CD14-positive monocyte (primary cell): ENCODE measurements around the gene ALG14. TPM values are rescaled to one million over a fixed set of nuclear protein-coding genes. Genes with fewer than 3 reads are reported as not detected.

Experiments used
- DNase-seq, 3 donors: peaks; one replicate each; pipeline ENCODE4 v3.0.0-alpha.2; 2011 to 2022
- H2AFZ ChIP-seq: 2 replicates; pipeline ENCODE4 v1.6.0; 2012; ENCODE audit warnings: mild to moderate bottlenecking, low read depth, low read length, inconsistent platforms; ENCODE audit not compliant: insufficient read depth, poor library complexity, severe bottlenecking
- H3K27ac ChIP-seq, 2 donors: 1 replicate in 1 of 2; 2 replicates in 1 of 2; pipeline ENCODE4 v1.5.1; 2012 to 2013; ENCODE audit warnings: low read length in 2 of 2, control low read depth in 1 of 2, inconsistent platforms in 1 of 2, low read depth in 1 of 2, mild to moderate bottlenecking in 1 of 2
- H3K27me3 ChIP-seq, 2 donors: one replicate each; pipeline versions ENCODE4 v1.6.0 to v1.6.1; 2011 to 2013; ENCODE audit warnings: low read length in 2 of 2; ENCODE audit not compliant: control insufficient read depth in 2 of 2, insufficient read depth in 2 of 2
- H3K36me3 ChIP-seq, 2 donors: replicated peaks in 1 of 2; 1 replicate in 1 of 2; 2 replicates in 1 of 2; pipeline versions ENCODE4 v1.5.1 to v1.6.1; 2012 to 2013; ENCODE audit warnings: low read length in 2 of 2, control low read depth in 1 of 2, inconsistent platforms in 1 of 2, mild to moderate bottlenecking in 1 of 2; ENCODE audit not compliant: insufficient read depth in 2 of 2, control insufficient read depth in 1 of 2
- H3K4me1 ChIP-seq, 2 donors: 1 replicate in 1 of 2; 2 replicates in 1 of 2; pipeline versions ENCODE4 v1.5.1 to v1.6.1; 2012 to 2013; ENCODE audit warnings: low read length in 2 of 2, control low read depth in 1 of 2, inconsistent platforms in 1 of 2, mild to moderate bottlenecking in 1 of 2, moderate library complexity in 1 of 2; ENCODE audit not compliant: insufficient read depth in 2 of 2, control insufficient read depth in 1 of 2
- H3K4me2 ChIP-seq: replicated peaks from 2 replicates; pipeline ENCODE3; 2012; ENCODE audit warnings: low read length, moderate library complexity, mild to moderate bottlenecking; ENCODE audit not compliant: poor library complexity, severe bottlenecking; ENCODE audit errors: extremely low read depth
- H3K4me3 ChIP-seq, 3 experiments: fragments of 200-600 bp in 1 of 3; sonication (generic) in 1 of 3; replicated peaks in 1 of 3; 1 replicate in 2 of 3; 2 replicates in 1 of 3; pipeline ENCODE4 v1.5.1; 2011 to 2013; ENCODE audit warnings: low read length in 3 of 3, mild to moderate bottlenecking in 3 of 3, control low read depth in 2 of 3, low read depth in 2 of 3, inconsistent platforms in 1 of 3, moderate library complexity in 1 of 3
- H3K79me2 ChIP-seq: 2 replicates; pipeline ENCODE4 v1.6.0; 2012; ENCODE audit warnings: mild to moderate bottlenecking, control low read depth, inconsistent platforms, low read length, moderate library complexity; ENCODE audit not compliant: insufficient read depth
- H3K9ac ChIP-seq: 2 replicates; pipeline ENCODE4 v1.6.0; 2017; ENCODE audit warnings: low read length, mild to moderate bottlenecking; ENCODE audit not compliant: insufficient read depth, poor library complexity, severe bottlenecking
- H3K9me3 ChIP-seq, 2 donors: replicated peaks in 1 of 2; 1 replicate in 1 of 2; 2 replicates in 1 of 2; pipeline versions ENCODE4 v1.5.1 to v1.6.1; 2012 to 2013; ENCODE audit warnings: low read length in 2 of 2, control low read depth in 1 of 2; ENCODE audit not compliant: control insufficient read depth in 1 of 2, insufficient read depth in 1 of 2
- H4K20me1 ChIP-seq: 2 replicates; pipeline ENCODE4 v1.6.0; 2012; ENCODE audit warnings: mild to moderate bottlenecking, low read length, control low read depth, moderate library complexity; ENCODE audit not compliant: insufficient read depth
- H3K27ac Mint-ChIP-seq, 7 donors: one replicate each; pipeline ENCODE4 v1.8.0; 2020; ENCODE audit warnings: mild to moderate bottlenecking in 7 of 7, mixed read lengths in 7 of 7, moderate library complexity in 6 of 7, inconsistent platforms in 2 of 7
- H3K27me3 Mint-ChIP-seq, 3 donors: one replicate each; pipeline ENCODE4 v1.8.0; 2021 to 2022; ENCODE audit warnings: low read depth in 3 of 3, mild to moderate bottlenecking in 3 of 3, mixed read lengths in 3 of 3, moderate library complexity in 3 of 3, inconsistent platforms in 1 of 3
- H3K36me3 Mint-ChIP-seq, 2 donors: one replicate each; pipeline ENCODE4 v1.8.0; 2020; ENCODE audit warnings: mixed read lengths in 2 of 2, inconsistent platforms in 1 of 2, mild to moderate bottlenecking in 1 of 2
- H3K4me1 Mint-ChIP-seq: one replicate; pipeline ENCODE4 v1.8.0; 2020; ENCODE audit warnings: mild to moderate bottlenecking, mixed read lengths
- H3K4me3 Mint-ChIP-seq, 2 donors: one replicate each; pipeline ENCODE4 v1.8.0; 2020; ENCODE audit warnings: mild to moderate bottlenecking in 2 of 2, mixed read lengths in 2 of 2, moderate library complexity in 1 of 2
- H3K9me3 Mint-ChIP-seq, 7 donors: one replicate each; pipeline ENCODE4 v1.8.0; 2020 to 2022; ENCODE audit warnings: mixed read lengths in 7 of 7, mild to moderate bottlenecking in 6 of 7, moderate library complexity in 6 of 7, inconsistent platforms in 2 of 7
- CTCF ChIP-seq: fragments of 200-600 bp; IDR thresholded peaks from one replicate; pipeline ENCODE4 v1.8.0; 2022; ENCODE audit warnings: antibody characterized with exemption, mild to moderate bottlenecking
- WGBS: methylation state at CpG from one replicate; pipeline ENCODE4 v1.1.5; 2013; ENCODE audit warnings: missing lambda C conversion rate; ENCODE audit not compliant: insufficient coverage; 5-methylcytosine and 5-hydroxymethylcytosine counted together
- intact Hi-C, 2 donors: fragments of 100-400 bp; cut with micrococcal nuclease; formaldehyde crosslinking; loops; one replicate each; pipeline versions ENCODE4 v1.15.0 to v1.15.1; 2023
- polyA plus RNA-seq, 3 donors: library from polyadenylated mRNA; depleted of rRNA in 1 of 3; unstranded in 2 of 3; stranded (reverse) in 1 of 3; fragments of 300-500 nt in 2 of 3; fragments of >200 nt in 1 of 3; fragmentation: Illumina TruSeq in 2 of 3; gene quantifications; 1 replicate in 2 of 3; 2 replicates in 1 of 3; pipeline ENCODE4 v1.2.3, GENCODE V29; 2012 to 2021

The ALG14 gene
- polyA plus RNA-seq, 3 donors = 0.27 to 5.5 (median 4.4) TPM

DNA sequence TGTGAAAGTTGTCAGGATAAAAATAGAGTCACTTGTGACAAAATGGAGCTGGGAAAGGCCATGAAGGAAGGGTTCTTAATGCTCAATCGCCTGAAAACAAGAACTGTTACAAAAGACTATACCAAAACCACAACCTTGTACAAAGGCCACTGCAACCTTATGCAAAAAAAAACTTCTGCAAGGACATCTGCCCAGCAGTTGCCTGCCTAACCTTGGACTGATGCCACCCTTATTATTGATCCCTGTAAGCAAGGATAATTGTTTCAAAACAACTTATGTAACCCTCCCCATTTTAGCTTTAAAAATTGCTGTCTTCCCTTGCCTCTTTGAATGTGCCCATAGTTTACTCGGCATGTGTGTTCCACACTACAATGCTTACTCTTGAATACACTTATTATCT is 5.7 kb downstream of the ALG14 start:
- no peak overlapping the region for H3K4me2 ChIP-seq
- no peak for DNase-seq
- H3K36me3 Mint-ChIP-seq = peaks cover 19 to 26% of the 10 kb centered on the region in 2 donors
- H3K79me2 ChIP-seq = no peaks in the 10 kb centered on the region
- H4K20me1 ChIP-seq = no peaks in the 10 kb centered on the region
- intact Hi-C loops = no loop called here
- peaks cover 0 to 2% (median 0%) of the 10 kb centered on the region in 7 donors for H3K9me3 Mint-ChIP-seq
- TF ChIP-seq CTCF = no peak
- WGBS = no CpG with 5 or more reads among the region's 2 CpGs
- peak overlapping the region; percentile 22 for H2AFZ ChIP-seq
- H3K4me3 Mint-ChIP-seq = no peak overlapping the region
- no peak overlapping the region for H3K9ac ChIP-seq
- H3K4me1 Mint-ChIP-seq = peaks cover 15% of the 10 kb centered on the region
- peaks cover 0 to 1% (median 0%) of the 10 kb centered on the region in 3 donors for H3K27me3 Mint-ChIP-seq
- H3K9me3 ChIP-seq = no peaks in the 10 kb centered on the region
- H3K27me3 ChIP-seq = no peaks in the 10 kb centered on the region
- H3K36me3 ChIP-seq = peaks cover 0 to 10% of the 10 kb centered on the region in 2 donors
- peaks cover 13 to 14% of the 10 kb centered on the region in 2 donors for H3K4me1 ChIP-seq
- H3K27ac Mint-ChIP-seq = no peak overlapping the region
- no peak overlapping the region for H3K4me3 ChIP-seq
- H3K27ac ChIP-seq = no peak overlapping the region

GRCh38 chr1:95061445-95062006 is 11.2 kb downstream of the ALG14 start:
- no peak overlapping the region for H3K4me3 ChIP-seq
- no peak overlapping the region for H3K27ac ChIP-seq
- H3K9me3 Mint-ChIP-seq = peaks cover 0 to 2% (median 0%) of the 10 kb centered on the region in 7 donors
- DNase-seq = no peak
- H3K4me1 ChIP-seq = no peaks in the 10 kb centered on the region
- no peaks in the 10 kb centered on the region for H4K20me1 ChIP-seq
- H3K4me1 Mint-ChIP-seq = no peaks in the 10 kb centered on the region
- H3K4me3 Mint-ChIP-seq = no peak overlapping the region
- H3K27me3 Mint-ChIP-seq = peaks cover 0 to 1% (median 0%) of the 10 kb centered on the region in 3 donors
- no peaks in the 10 kb centered on the region for H3K9me3 ChIP-seq
- no peaks in the 10 kb centered on the region for H3K79me2 ChIP-seq
- H3K27me3 ChIP-seq = no peaks in the 10 kb centered on the region
- no CpG with 5 or more reads among the region's 3 CpGs for WGBS
- intact Hi-C loops = no loop called here
- H3K4me2 ChIP-seq = no peak overlapping the region
- H3K27ac Mint-ChIP-seq = no peak overlapping the region
- H3K36me3 ChIP-seq = peaks cover 0 to 10% of the 10 kb centered on the region in 2 donors
- no peak for TF ChIP-seq CTCF
- H3K9ac ChIP-seq = no peak overlapping the region
- no peak overlapping the region for H2AFZ ChIP-seq
- peaks cover 15 to 31% of the 10 kb centered on the region in 2 donors for H3K36me3 Mint-ChIP-seq
